Measurements from ENCODE around the gene AS3MT. TPM values are rescaled to one million over a fixed set of nuclear protein-coding genes. Genes with fewer than 3 reads are reported as not detected.
"Not testable (repeated sequence)": the region's sequence is repeated elsewhere in the genome, so short reads cannot be mapped to it uniquely, and the experiment has no call there.

The AS3MT gene
- 4.8 and 5.2 TPM in 2 replicates for total RNA-seq (2021)
- percentile 65 among the genes with signal in this experiment for Bru-seq, nascent RNA
- BruChase-seq, experiment 1, labeled RNA remaining after a 2-hour chase: percentile 66 among the genes with signal in this experiment
- BruChase-seq, experiment 2, labeled RNA remaining after a 6-hour chase: percentile 85 among the genes with signal in this experiment
- long read RNA-seq, partial matches to known transcripts: 0 of 7 reads
- long read RNA-seq, other reads (novel, unspliced or antisense): 5 of 7 reads

GRCh38 chr10:102869258-102870198 lies at the start of gene AS3MT:
AS3MT (plus strand) TSS chr10:102869470; CDS start chr10:102869593, 123 bp downstream.
- Histone ChIP-seq H3K9me3 (ENCODE audit: low read depth, low read length, poor library complexity, severe bottlenecking) (no peaks in the 10 kb centered on the region), H3K4me1 (ENCODE audit: insufficient read depth, low read length, poor library complexity, severe bottlenecking) (no peaks in the 10 kb centered on the region), H3K27me3 (replicated peaks; ENCODE audit: insufficient read depth, low read depth, low read length, poor library complexity) (no peaks in the 10 kb centered on the region), H3K36me3 (ENCODE audit: insufficient read depth, low read length, poor library complexity, severe bottlenecking) (no peaks in the 10 kb centered on the region), H3K27ac (ENCODE audit: low read depth, low read length, poor library complexity, severe bottlenecking) (peak within 1 kb of the TSS; percentile 65), H3K4me3 (ENCODE audit: low read depth, low read length, poor library complexity, severe bottlenecking) (peak within 1 kb of the TSS; percentile 52)
- TF ChIP-seq CTCF (conservative IDR thresholded peaks at IDR 0.05; ENCODE audit: low read depth, low read length) (no peak), EZH2 (IDR thresholded peaks at IDR 0.05; ENCODE audit: borderline replicate concordance, low read depth, low read length, poor library complexity, severe bottlenecking) (no peak)
- no TSS peak for BruUV-seq (replicated peaks)
- peak; percentile 66 for DNase-seq (ENCODE audit: low spot score)
- ChIA-PET POLR2A (ENCODE audit: low non-redundant PET) (interaction anchor here (0.5 to 0.6 kb wide), 2 partner anchors 34 to 683 kb away, joined by 3 to 4 read pairs; no protein-coding TSS in a partner anchor), CTCF (interaction anchor here (1.0 kb wide), 1 partner anchor 48 kb away, joined by 3 read pairs; the partner anchor contains the start of gene CNNM2)
- intact Hi-C loops (cut with micrococcal nuclease; ENCODE audit: unreplicated experiment): no loop called here

- intact Hi-C loops (cut with micrococcal nuclease; ENCODE audit: unreplicated experiment); POLR2A ChIA-PET (ENCODE audit: low non-redundant PET): not testable (repeated sequence)
These were observed 49.3 kb upstream of the AS3MT start for GRCh38 chr10:102820008-102820407.

GRCh38 chr10:102822222-102822621 lies 47.0 kb upstream of the AS3MT start:
- CTCF ChIA-PET: no interaction called here
- no peaks in the 10 kb centered on the region for H3K36me3 ChIP-seq (ENCODE audit: insufficient read depth, low read length, poor library complexity, severe bottlenecking)
- intact Hi-C loops (cut with micrococcal nuclease; ENCODE audit: unreplicated experiment): no loop called here
- H3K4me3 ChIP-seq (ENCODE audit: low read depth, low read length, poor library complexity, severe bottlenecking): no peak overlapping the region
- H3K27ac ChIP-seq (ENCODE audit: low read depth, low read length, poor library complexity, severe bottlenecking): no peak overlapping the region
- TF ChIP-seq EZH2 (IDR thresholded peaks at IDR 0.05; ENCODE audit: borderline replicate concordance, low read depth, low read length, poor library complexity, severe bottlenecking): no peak
- no peak for TF ChIP-seq CTCF (conservative IDR thresholded peaks at IDR 0.05; ENCODE audit: low read depth, low read length)
- BruUV-seq (replicated peaks): no TSS peak
- H3K27me3 ChIP-seq (replicated peaks; ENCODE audit: insufficient read depth, low read depth, low read length, poor library complexity): no peaks in the 10 kb centered on the region
- no peak for DNase-seq (ENCODE audit: low spot score)
- no peaks in the 10 kb centered on the region for H3K4me1 ChIP-seq (ENCODE audit: insufficient read depth, low read length, poor library complexity, severe bottlenecking)
- H3K9me3 ChIP-seq (ENCODE audit: low read depth, low read length, poor library complexity, severe bottlenecking): no peaks in the 10 kb centered on the region
- POLR2A ChIA-PET (ENCODE audit: low non-redundant PET): no interaction called here

More at GRCh38 chr10:102820008-102820407, 49.3 kb upstream of the AS3MT start:
- H3K27ac ChIP-seq (ENCODE audit: low read depth, low read length, poor library complexity, severe bottlenecking); CTCF ChIA-PET; DNase-seq (ENCODE audit: low spot score); H3K27me3 ChIP-seq (replicated peaks; ENCODE audit: insufficient read depth, low read depth, low read length, poor library complexity); H3K9me3 ChIP-seq (ENCODE audit: low read depth, low read length, poor library complexity, severe bottlenecking); H3K36me3 ChIP-seq (ENCODE audit: insufficient read depth, low read length, poor library complexity, severe bottlenecking); BruUV-seq (replicated peaks); H3K4me1 ChIP-seq (ENCODE audit: insufficient read depth, low read length, poor library complexity, severe bottlenecking); H3K4me3 ChIP-seq (ENCODE audit: low read depth, low read length, poor library complexity, severe bottlenecking): not testable (repeated sequence)

All from A673 (cell line).